A549 (cell line): ENCODE data around the gene FAM50A. TPM values are rescaled to one million over a fixed set of nuclear protein-coding genes. Genes with fewer than 3 reads are reported as not detected.

Experiments used
- ATAC-seq, 2 experiments: fragments of 200-7000 bp in 1 of 2; fragments of >200 bp in 1 of 2; cut with Nextera tagmentation in 1 of 2; cut with Tn5 transposase in 1 of 2; 3 replicates each; pipeline versions ENCODE4 v1.8.0 to v1.9.1; 2018 to 2020; ENCODE audit warnings: mild to moderate bottlenecking in 1 of 2, moderate library complexity in 1 of 2
- CTCF ChIA-PET: fragments of 300-600 bp; sonication (Branson Sonifier 250); formaldehyde crosslinking; extraction: SDS; loops from one replicate; lab custom pipeline; 2021; ENCODE audit warnings: antibody characterized with exemption, inconsistent platforms; lab: Yijun Ruan, JAX
- POLR2A ChIA-PET: fragments of 350-600 bp; formaldehyde crosslinking; extraction: SDS; loops from one replicate; lab custom pipeline; 2021; ENCODE audit warnings: antibody characterized with exemption, inconsistent platforms; lab: Yijun Ruan, JAX
- DNase-seq, 2 experiments: peaks; one replicate each; pipeline versions ENCODE4 v3.0.0 to v3.0.0-alpha.2; 2011 to 2016; ENCODE audit warnings: low read depth in 1 of 2, low spot score in 1 of 2
- FAIRE-seq: peaks from 2 replicates; lab custom pipeline; 2011; peaks lifted over from hg19 to GRCh38; lab: Jason Lieb, UNC
- H3K27ac ChIP-seq, 2 experiments: fragments of >200 bp; sonication (Bioruptor Twin); formaldehyde crosslinking; 3 replicates each; pipeline ENCODE4 v1.5.1; 2016 to 2017
- H3K4me1 ChIP-seq: fragments of >200 bp; sonication (Bioruptor Twin); formaldehyde crosslinking; 3 replicates; pipeline ENCODE4 v1.6.1; 2016
- H3K4me2 ChIP-seq: fragments of >200 bp; sonication (Bioruptor Twin); formaldehyde crosslinking; 3 replicates; pipeline ENCODE4 v1.6.1; 2016
- H3K4me3 ChIP-seq: fragments of >200 bp; sonication (Bioruptor Twin); formaldehyde crosslinking; 3 replicates; pipeline ENCODE4 v1.5.1; 2016
- H3K9me3 ChIP-seq: fragments of >200 bp; sonication (Bioruptor Twin); formaldehyde crosslinking; 3 replicates; pipeline ENCODE4 v1.6.1; 2016
- BHLHE40 ChIP-seq: IDR thresholded peaks from 2 replicates; pipeline ENCODE4 v1.6.1; 2012; ENCODE audit warnings: low read depth, low read length, inconsistent platforms
- CBX8 ChIP-seq: fragments of 200-600 bp; sonication (generic); IDR thresholded peaks from 2 replicates; pipeline ENCODE4 v1.6.1; 2016
- EHF ChIP-seq: fragments of 250-450 bp; sonication (Bioruptor Pico); IDR thresholded peaks from 2 replicates; pipeline ENCODE4 v1.5.0; 2020; ENCODE audit warnings: mild to moderate bottlenecking
- EP300 ChIP-seq, 2 experiments: fragments of >200 bp; sonication (Bioruptor Twin); formaldehyde crosslinking; IDR thresholded peaks; 2 replicates in 1 of 2; 3 replicates in 1 of 2; pipeline ENCODE4 v1.6.1; 2016 to 2017
- ESRRA ChIP-seq: fragments of 150-350 bp; IDR thresholded peaks from 2 replicates; pipeline ENCODE4 v1.6.1; 2014; ENCODE audit warnings: mild to moderate bottlenecking, low read length, borderline replicate concordance
- GATA3 ChIP-seq: IDR thresholded peaks from 2 replicates; pipeline ENCODE4 v1.6.1; 2012; ENCODE audit warnings: borderline replicate concordance
- HOXA7 ChIP-seq: fragments of 250-450 bp; sonication (Bioruptor Pico); IDR thresholded peaks from 2 replicates; pipeline ENCODE4 v1.5.0; 2020; ENCODE audit warnings: mild to moderate bottlenecking, moderate library complexity
- JUNB ChIP-seq: fragments of >200 bp; sonication (Bioruptor Twin); formaldehyde crosslinking; IDR thresholded peaks from 2 replicates; pipeline ENCODE4 v1.6.1; 2016
- MAZ ChIP-seq: fragments of 150-350 bp; IDR thresholded peaks from 2 replicates; pipeline ENCODE4 v1.6.1; 2014; ENCODE audit warnings: antibody characterized with exemption, low read depth, low read length, borderline replicate concordance
- MYC ChIP-seq: IDR thresholded peaks from 2 replicates; pipeline ENCODE4 v1.6.1; 2012; ENCODE audit warnings: mild to moderate bottlenecking, inconsistent platforms, low read length, improper control_type of control experiment, borderline replicate concordance
- NFE2L2 ChIP-seq: fragments of 150-350 bp; conservative IDR thresholded peaks from 2 replicates; pipeline ENCODE4 v1.6.1; 2014; ENCODE audit warnings: low read length
- NPAS2 ChIP-seq: fragments of 250-450 bp; sonication (Bioruptor Pico); IDR thresholded peaks from 2 replicates; pipeline ENCODE4 v1.8.0; 2022; ENCODE audit warnings: mild to moderate bottlenecking, moderate library complexity, borderline replicate concordance
- NR3C1 ChIP-seq: fragments of >200 bp; sonication (Bioruptor Twin); formaldehyde crosslinking; IDR thresholded peaks from 3 replicates; pipeline ENCODE4 v1.6.1; 2017
- PHF8 ChIP-seq: fragments of 200-600 bp; sonication (generic); IDR thresholded peaks from 2 replicates; pipeline ENCODE4 v1.6.1; 2016; ENCODE audit warnings: low read depth, mild to moderate bottlenecking, antibody characterized with exemption, moderate library complexity, borderline replicate concordance
- POLR2A ChIP-seq: IDR thresholded peaks from 2 replicates; pipeline ENCODE4 v1.6.1; 2012; ENCODE audit warnings: mild to moderate bottlenecking, low read length
- POLR2AphosphoS2 ChIP-seq: conservative IDR thresholded peaks from 2 replicates; pipeline ENCODE4 v1.6.1; 2012; ENCODE audit warnings: low read length, improper control_type of control experiment, inconsistent platforms
- RAD21 ChIP-seq, 2 experiments: fragments of >200 bp in 1 of 2; sonication (Bioruptor Twin) in 1 of 2; formaldehyde crosslinking in 1 of 2; IDR thresholded peaks in 1 of 2; conservative IDR thresholded peaks in 1 of 2; 2 replicates in 1 of 2; 3 replicates in 1 of 2; pipeline ENCODE4 v1.6.1; 2012 to 2018; ENCODE audit warnings: inconsistent platforms in 1 of 2
- RCOR1 ChIP-seq: fragments of 150-350 bp; IDR thresholded peaks from 2 replicates; pipeline ENCODE4 v1.6.1; 2014; ENCODE audit warnings: antibody characterized with exemption, low read length, low read depth
- RFX5 ChIP-seq: fragments of 450-650 bp; IDR thresholded peaks from 2 replicates; pipeline ENCODE4 v1.7.1; 2014; ENCODE audit warnings: antibody characterized with exemption, mild to moderate bottlenecking, moderate library complexity
- RNF2 ChIP-seq: fragments of 200-600 bp; sonication (generic); IDR thresholded peaks from 2 replicates; pipeline ENCODE4 v1.6.1; 2016; ENCODE audit warnings: low read depth, mild to moderate bottlenecking, antibody characterized with exemption, moderate library complexity, borderline replicate concordance
- ZC3H11A ChIP-seq: fragments of 450-650 bp; IDR thresholded peaks from 2 replicates; pipeline ENCODE4 v1.6.1; 2014; ENCODE audit warnings: antibody characterized with exemption, mild to moderate bottlenecking
- ZNF302 ChIP-seq: fragments of 250-450 bp; sonication (Bioruptor Pico); IDR thresholded peaks from 2 replicates; pipeline ENCODE4 v1.9.0; 2021; ENCODE audit warnings: inconsistent platforms, mild to moderate bottlenecking, moderate library complexity
- ZSCAN20 ChIP-seq: fragments of 250-450 bp; sonication (Bioruptor Pico); IDR thresholded peaks from 2 replicates; pipeline ENCODE4 v1.8.0; 2022; ENCODE audit warnings: mild to moderate bottlenecking, moderate library complexity
- WGBS: methylation state at CpG from one replicate; pipeline ENCODE4 v1.1.6; 2017; ENCODE audit errors: missing lambda C conversion rate; 5-methylcytosine and 5-hydroxymethylcytosine counted together
- polyA plus RNA-seq, 4 experiments: library from polyadenylated mRNA; depleted of rRNA in 3 of 4; stranded (reverse); fragments of >200 nt; fragmentation: RNase III in 1 of 4; extraction: RNeasy Plus Mini Kit Qiagen cat#74134 plus additional on column Dnase treatment in 1 of 4; gene quantifications; 2 replicates in 3 of 4; 3 replicates in 1 of 4; pipeline ENCODE4 v1.2.3, GENCODE V29; 2011 to 2017
- TF ChIP-seq, protein P1 (sequence below): fragments of 250-450 bp; sonication (Bioruptor Pico); IDR thresholded peaks from 2 replicates; pipeline ENCODE4 v1.5.0; 2020; ENCODE audit warnings: low read depth, mild to moderate bottlenecking, moderate library complexity
- TF ChIP-seq, protein P2 (sequence below): fragments of 200-600 bp; sonication (generic); IDR thresholded peaks from 2 replicates; pipeline ENCODE4 v1.6.1; 2016; ENCODE audit warnings: antibody characterized with exemption, mild to moderate bottlenecking, moderate library complexity
- TF ChIP-seq, protein P3 (sequence below): IDR thresholded peaks from 2 replicates; pipeline ENCODE4 v1.6.1; 2012
- TF ChIP-seq, protein P4 (sequence below): IDR thresholded peaks from 2 replicates; pipeline ENCODE4 v1.6.1; 2012; ENCODE audit warnings: low read depth, borderline replicate concordance
- TF ChIP-seq, protein P5 (sequence below): fragments of >200 bp; sonication (Bioruptor Twin); formaldehyde crosslinking; IDR thresholded peaks from 2 replicates; pipeline ENCODE4 v1.6.1; 2016

FAM50A gene
- polyA plus RNA-seq, 2 of the 4 experiments (the other 2 are of a cell fraction) = 57.8 to 123 TPM

DNA sequence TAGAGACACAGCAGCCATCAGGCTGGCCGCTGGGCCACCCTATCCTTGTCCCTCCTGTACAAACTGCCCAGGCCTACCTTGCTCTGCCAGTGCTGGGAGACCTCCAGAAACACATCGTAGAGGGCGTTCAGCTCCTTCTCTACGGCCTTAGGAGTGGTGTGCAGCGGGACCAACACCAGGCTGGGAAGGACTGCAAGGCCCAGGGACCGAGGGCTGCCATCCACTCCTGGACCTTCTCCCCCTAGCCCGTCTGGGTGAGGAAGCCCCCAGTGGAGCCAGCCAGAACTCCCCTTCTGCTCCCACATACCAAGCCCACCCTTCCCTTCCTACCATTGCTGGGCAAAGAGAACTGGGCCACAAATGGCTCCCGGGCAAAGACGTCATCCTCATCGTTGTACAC lies 40.7 kb upstream of the FAM50A start:
- FAIRE-seq = no peak
- no peak for TF ChIP-seq JUNB
- TF ChIP-seq NFE2L2 = no peak
- TF ChIP-seq PHF8 = no peak
- TF ChIP-seq BHLHE40 = no peak
- no peak for TF ChIP-seq POLR2A
- TF ChIP-seq, protein P1, sequence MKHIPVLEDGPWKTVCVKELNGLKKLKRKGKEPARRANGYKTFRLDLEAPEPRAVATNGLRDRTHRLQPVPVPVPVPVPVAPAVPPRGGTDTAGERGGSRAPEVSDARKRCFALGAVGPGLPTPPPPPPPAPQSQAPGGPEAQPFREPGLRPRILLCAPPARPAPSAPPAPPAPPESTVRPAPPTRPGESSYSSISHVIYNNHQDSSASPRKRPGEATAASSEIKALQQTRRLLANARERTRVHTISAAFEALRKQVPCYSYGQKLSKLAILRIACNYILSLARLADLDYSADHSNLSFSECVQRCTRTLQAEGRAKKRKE (CRISPR knock-in tag) = no peak
- TF ChIP-seq, protein P2, sequence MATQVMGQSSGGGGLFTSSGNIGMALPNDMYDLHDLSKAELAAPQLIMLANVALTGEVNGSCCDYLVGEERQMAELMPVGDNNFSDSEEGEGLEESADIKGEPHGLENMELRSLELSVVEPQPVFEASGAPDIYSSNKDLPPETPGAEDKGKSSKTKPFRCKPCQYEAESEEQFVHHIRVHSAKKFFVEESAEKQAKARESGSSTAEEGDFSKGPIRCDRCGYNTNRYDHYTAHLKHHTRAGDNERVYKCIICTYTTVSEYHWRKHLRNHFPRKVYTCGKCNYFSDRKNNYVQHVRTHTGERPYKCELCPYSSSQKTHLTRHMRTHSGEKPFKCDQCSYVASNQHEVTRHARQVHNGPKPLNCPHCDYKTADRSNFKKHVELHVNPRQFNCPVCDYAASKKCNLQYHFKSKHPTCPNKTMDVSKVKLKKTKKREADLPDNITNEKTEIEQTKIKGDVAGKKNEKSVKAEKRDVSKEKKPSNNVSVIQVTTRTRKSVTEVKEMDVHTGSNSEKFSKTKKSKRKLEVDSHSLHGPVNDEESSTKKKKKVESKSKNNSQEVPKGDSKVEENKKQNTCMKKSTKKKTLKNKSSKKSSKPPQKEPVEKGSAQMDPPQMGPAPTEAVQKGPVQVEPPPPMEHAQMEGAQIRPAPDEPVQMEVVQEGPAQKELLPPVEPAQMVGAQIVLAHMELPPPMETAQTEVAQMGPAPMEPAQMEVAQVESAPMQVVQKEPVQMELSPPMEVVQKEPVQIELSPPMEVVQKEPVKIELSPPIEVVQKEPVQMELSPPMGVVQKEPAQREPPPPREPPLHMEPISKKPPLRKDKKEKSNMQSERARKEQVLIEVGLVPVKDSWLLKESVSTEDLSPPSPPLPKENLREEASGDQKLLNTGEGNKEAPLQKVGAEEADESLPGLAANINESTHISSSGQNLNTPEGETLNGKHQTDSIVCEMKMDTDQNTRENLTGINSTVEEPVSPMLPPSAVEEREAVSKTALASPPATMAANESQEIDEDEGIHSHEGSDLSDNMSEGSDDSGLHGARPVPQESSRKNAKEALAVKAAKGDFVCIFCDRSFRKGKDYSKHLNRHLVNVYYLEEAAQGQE = no peak
- TF ChIP-seq, protein P3, sequence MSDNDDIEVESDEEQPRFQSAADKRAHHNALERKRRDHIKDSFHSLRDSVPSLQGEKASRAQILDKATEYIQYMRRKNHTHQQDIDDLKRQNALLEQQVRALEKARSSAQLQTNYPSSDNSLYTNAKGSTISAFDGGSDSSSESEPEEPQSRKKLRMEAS = no peak
- TF ChIP-seq ZSCAN20 (CRISPR knock-in tag) = no peak
- no peak for TF ChIP-seq POLR2AphosphoS2
- TF ChIP-seq CBX8 = no peak
- TF ChIP-seq NPAS2 = no peak
- TF ChIP-seq, protein P4, sequence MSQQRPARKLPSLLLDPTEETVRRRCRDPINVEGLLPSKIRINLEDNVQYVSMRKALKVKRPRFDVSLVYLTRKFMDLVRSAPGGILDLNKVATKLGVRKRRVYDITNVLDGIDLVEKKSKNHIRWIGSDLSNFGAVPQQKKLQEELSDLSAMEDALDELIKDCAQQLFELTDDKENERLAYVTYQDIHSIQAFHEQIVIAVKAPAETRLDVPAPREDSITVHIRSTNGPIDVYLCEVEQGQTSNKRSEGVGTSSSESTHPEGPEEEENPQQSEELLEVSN = no peak
- TF ChIP-seq MYC = no peak
- Histone ChIP-seq H3K4me1 (peaks cover 18% of the 10 kb centered on the region; the same call in 2 of the 3 replicates), H3K4me3 (no peak overlapping the region), H3K9me3 (no peaks in the 10 kb centered on the region), H3K27ac (no peak overlapping the region), H3K4me2 (no peak overlapping the region)
- 100% methylated on average over 5 of the region's 10 CpGs for WGBS
- peak; percentile 2 to 10; a peak in 3 of 6 replicates for ATAC-seq
- ChIA-PET CTCF (interaction anchor here (1.7 kb wide), 1 partner anchor 30 kb away, joined by 6 read pairs; the partner anchor contains the start of gene FLNA), POLR2A (no interaction called here)
- DNase-seq = no peak

DNA sequence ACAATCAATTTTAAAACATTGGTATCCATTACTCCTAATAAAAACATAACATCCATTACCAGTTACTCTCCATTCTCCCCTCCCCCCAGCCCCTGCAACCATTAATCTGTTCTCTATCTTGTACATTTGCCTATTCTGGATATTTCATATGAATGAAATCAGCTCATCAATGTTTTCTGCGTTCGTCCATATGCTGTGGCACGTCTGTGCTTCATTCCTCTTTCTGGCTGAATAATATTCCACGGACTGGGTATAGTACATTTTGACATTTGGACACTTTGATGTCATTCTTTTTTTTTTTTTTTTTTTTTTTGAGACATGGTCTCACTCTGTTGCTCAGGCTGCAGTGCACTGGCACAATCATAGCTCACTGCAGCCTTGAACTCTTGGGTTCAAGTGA lies 40.1 kb upstream of the FAM50A start:
- ChIA-PET POLR2A (no interaction called here), CTCF (no interaction called here)
- no peak for DNase-seq
- Histone ChIP-seq H3K4me3 (no peak overlapping the region), H3K4me2 (no peak overlapping the region), H3K27ac (no peak overlapping the region), H3K4me1 (peaks cover 23% of the 10 kb centered on the region; the same call in 2 of the 3 replicates), H3K9me3 (no peaks in the 10 kb centered on the region)
- WGBS = 79% methylated on average over 4 of the region's 4 CpGs
- no peak for ATAC-seq
- FAIRE-seq = no peak
- TF ChIP-seq, protein P3 = no peak
- TF ChIP-seq ESRRA = no peak
- no peak for TF ChIP-seq ZSCAN20 (CRISPR knock-in tag)
- no peak for TF ChIP-seq ZC3H11A
- TF ChIP-seq PHF8 = no peak
- TF ChIP-seq GATA3 = no peak

DNA sequence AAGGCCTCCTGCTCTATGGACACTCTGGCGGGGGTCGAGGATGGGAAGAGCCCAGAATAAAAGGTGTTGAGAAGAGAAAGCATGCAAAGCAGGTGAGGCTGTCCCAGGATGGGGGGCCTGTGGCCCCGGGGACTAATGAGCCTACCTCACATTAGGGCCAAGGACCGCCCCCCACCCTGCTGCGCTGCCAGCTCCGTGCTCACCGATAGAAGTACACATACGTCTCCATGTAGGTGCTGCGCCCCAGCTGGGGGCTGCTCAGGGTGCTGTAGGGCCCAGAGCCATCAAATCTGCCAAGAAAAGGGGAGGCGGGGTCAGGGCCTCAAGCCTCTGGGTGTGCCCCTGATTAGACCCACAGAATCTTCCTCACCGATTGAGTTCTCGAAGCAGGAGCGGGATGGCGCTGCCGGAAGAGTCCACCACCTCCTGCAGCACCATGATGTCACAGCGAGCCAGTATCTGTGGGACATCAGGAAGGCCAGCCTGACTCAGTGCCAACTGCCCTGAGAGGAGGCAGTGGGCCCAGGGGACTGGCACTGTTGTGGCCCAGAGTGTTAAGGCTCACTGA lies 39.2 kb upstream of the FAM50A start:
- Histone ChIP-seq H3K4me1 (peaks cover 27% of the 10 kb centered on the region; the same call in 2 of the 3 replicates), H3K27ac (no peak overlapping the region), H3K9me3 (no peaks in the 10 kb centered on the region), H3K4me3 (no peak overlapping the region), H3K4me2 (no peak overlapping the region)
- POLR2A ChIA-PET = no interaction called here
- FAIRE-seq (no peak), DNase-seq (no peak), ATAC-seq (no peak)
- WGBS = 95% methylated on average over 12 of the region's 16 CpGs
- TF ChIP-seq ZNF302 (CRISPR knock-in tag) = no peak
- TF ChIP-seq POLR2AphosphoS2 = no peak
- TF ChIP-seq HOXA7 = no peak
- no peak for TF ChIP-seq RCOR1
- no peak for TF ChIP-seq EP300 (IDR thresholded peaks at IDR 0.05)
- TF ChIP-seq, protein P5, sequence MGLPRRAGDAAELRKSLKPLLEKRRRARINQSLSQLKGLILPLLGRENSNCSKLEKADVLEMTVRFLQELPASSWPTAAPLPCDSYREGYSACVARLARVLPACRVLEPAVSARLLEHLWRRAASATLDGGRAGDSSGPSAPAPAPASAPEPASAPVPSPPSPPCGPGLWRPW = no peak
- no peak for TF ChIP-seq ZC3H11A
- TF ChIP-seq EHF = no peak
- no peak for TF ChIP-seq NPAS2
- TF ChIP-seq RNF2 = no peak
- TF ChIP-seq NR3C1 = no peak
- TF ChIP-seq RAD21 (conservative IDR thresholded peaks at IDR 0.05 in 1 of 2, IDR thresholded peaks at IDR 0.05 in 1 of 2) = no peak
- TF ChIP-seq RFX5 = no peak
- TF ChIP-seq MAZ = no peak
- CTCF ChIA-PET = no interaction called here
